ENCODE results near the gene ESR1.

GRCh38 chr6:151876122-151876521 lies 68.6 kb downstream of the ESR1 start:
- no peak for TF ChIP-seq EZH2phosphoT487 (IDR thresholded peaks at IDR 0.05; ENCODE audit: insufficient read depth, low read depth)
- no peak for TF ChIP-seq EZH2 (IDR thresholded peaks at IDR 0.05; ENCODE audit: insufficient read depth, poor library complexity, severe bottlenecking)
